NCI-H774 (cell line): ENCODE measurements around the gene GABRG3.
"Not testable (repeated sequence)": the region's sequence is repeated elsewhere in the genome, so short reads cannot be mapped to it uniquely, and the experiment has no call there.

Source experiments
- DNase-seq: peaks from one replicate; lab custom pipeline; 2025; lab: John Stamatoyannopoulos, UW

GABRG3 gene

DNA sequence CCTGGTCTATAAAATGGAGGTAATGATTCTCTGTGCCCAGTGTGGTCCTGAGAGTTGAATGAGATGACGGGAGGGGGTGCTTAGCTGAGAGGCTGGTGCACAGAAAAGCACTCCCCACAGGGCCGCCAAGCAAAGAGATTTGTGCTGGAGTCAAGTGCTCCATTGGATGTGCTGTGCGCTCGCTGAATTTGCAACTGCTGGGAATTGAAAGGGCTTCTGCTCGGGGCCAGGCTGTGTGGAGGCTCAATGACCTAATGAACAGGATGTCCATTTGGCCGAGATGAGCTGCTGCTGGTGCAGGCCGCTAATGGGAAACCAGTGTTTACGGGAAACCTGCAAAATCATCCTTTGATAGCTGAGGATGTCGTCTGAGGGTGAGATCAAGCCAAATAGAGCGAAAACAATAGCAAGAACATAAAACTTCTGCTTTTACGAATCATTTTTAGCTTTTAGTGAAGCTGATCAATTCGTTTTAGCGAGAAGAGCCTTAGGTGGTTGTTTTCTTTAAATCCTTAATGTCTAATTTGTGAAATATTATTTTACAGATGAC, 211.7 kb downstream of the GABRG3 start:
- DNase-seq = no peak

DNA sequence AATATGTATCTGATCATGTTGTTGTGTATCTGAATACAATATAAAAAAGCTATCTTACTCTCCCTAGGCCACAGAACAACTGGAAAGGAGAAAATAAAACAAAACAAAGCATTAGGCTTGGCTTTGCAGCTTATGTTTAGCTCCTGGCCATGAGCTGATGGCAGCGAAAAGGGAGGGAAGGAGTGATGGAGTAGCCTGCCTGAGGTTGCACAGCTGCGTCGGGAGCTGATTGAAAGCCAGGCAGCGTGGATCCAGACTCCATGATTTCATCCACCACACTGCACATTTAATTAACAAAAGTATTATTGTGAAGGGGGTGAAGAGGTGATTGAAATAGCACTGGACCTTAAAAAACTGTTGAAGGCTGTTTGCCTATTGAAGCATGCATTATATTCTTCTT, 212.2 kb downstream of the GABRG3 start:
- no peak for DNase-seq

DNA sequence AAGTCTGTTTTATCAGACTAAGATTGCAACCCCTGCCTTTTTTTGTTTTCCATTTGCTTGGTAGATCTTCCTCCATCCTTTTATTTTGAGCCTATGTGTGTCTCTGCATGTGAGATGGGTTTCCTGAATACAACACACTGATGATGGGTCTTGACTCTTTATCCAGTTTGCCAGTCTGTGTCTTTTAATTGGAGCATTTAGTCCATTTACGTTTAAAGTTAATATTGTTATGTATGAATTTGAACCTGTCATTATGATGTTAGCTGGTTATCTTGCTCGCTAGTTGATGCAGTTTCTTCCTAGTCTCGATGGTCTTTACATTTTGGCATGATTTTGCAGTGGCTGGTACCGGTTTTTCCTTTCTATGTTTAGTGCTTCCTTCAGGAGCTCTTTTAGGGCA, 220.5 kb downstream of the GABRG3 start:
- not testable (repeated sequence) for DNase-seq

DNA sequence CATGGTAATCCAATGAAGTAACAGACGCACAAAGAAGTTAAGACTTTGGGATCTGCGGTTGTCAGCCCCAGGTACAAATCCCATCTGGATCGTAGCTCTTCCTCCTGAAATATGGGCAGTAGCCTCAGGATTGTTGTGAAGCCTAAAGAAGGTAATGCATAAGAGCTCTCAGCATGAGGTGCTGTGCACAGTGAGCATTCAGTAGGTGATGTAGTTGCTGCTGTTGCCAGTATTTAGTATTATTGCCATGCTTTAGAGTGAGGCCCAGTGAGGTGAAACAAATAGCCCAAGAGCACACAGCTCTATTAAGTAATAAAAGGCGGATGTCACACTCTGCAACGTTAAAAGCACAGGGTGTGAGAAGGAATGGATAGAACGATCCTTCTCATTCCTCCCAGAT, 225.7 kb downstream of the GABRG3 start:
- DNase-seq = no peak

DNA sequence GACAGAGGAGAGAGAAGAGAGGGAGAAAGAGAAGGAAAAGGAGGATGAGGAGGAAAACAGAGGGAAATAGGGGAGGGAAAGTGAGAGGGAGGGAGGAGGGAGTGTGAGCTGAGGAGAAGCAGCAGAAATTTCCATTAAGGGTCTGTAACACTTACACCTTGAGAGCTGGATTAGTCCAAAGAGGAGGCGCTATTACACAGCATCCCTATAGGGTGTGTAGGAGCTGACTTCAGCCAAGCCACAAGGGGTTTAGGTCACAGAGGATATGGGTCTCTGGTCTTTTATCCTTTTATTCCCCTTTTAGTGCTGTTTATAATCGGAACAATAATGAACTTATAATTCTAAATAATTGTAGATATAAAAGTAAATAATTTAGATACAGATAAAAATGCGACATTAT, 230.4 kb downstream of the GABRG3 start:
- no peak for DNase-seq

DNA sequence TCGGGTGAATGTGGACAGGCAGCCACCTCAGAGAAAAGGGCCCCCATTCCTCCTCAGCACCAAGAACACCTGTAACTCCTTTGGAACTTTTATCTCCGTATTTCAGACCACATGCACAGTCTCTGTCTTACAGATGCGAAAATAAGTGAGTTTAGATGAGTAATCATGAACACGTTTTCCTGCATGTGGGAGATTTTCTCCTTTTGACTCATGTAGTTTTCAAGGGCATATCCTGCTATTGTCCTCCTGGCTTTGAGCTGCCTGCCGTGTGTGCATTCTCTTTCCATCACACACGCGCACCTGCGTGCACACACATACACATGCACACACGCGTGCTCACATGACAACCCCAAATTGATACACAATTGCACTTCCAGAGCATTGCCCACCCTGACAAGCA, 239.2 kb downstream of the GABRG3 start:
- no peak for DNase-seq

DNA sequence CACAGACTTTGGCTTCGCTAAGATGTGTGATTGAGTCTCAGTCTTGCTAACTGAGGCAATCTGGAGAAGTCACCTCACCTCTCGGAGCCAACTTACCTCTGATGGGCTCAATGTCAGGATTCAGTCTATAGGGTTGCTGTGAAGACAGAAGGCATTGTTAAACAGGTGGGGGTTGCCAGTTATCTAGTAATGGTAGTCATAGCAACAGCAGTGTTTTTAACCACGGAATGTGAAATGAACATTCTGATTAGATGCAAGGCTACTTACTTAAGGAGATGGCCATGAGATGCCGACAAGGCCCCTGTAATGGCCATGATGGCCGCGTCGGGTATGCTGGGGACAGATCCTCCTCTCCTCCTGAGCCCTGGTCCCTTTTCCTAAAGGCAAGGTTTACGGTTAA, 243.1 kb downstream of the GABRG3 start:
- DNase-seq = no peak

DNA sequence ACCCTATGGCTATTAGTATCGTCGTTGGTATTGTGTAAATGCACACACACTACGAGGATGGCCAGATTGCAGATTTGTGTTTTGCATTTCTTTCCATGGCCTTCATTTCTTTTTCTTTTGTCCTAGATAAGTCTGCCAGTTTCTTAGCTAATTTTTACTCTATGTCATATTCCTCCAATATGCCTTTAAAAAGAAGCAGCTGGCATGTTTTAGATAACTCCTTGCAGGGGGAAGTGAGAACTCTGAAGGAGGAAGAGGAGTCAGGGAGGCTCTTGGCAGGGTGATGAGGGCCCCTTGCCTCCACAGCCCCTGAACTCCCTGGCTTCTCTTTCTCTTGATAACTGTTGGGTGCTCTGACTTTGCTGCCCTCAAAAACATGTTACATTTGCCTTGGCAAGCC, 244.0 kb downstream of the GABRG3 start:
- no peak for DNase-seq

DNA sequence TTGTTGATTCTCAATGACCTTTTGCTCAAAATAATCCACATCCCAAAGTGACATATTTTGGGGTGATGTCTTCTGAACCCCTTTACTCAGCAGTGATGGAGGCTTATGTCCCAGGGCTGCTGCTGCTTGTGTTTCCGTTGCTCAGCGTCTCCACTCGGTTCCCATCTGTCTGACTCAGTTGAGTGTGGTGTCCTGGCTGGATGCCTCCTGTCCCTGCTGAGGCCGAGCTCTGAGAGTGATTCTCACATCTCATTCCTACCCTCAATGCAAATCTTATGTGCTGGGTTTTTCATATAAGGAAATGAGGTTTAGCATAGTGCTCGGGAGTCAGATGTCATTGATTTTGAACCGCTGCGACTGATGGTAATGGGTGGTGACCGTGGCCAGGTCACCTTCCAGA, 247.4 kb downstream of the GABRG3 start:
- DNase-seq = no peak

DNA sequence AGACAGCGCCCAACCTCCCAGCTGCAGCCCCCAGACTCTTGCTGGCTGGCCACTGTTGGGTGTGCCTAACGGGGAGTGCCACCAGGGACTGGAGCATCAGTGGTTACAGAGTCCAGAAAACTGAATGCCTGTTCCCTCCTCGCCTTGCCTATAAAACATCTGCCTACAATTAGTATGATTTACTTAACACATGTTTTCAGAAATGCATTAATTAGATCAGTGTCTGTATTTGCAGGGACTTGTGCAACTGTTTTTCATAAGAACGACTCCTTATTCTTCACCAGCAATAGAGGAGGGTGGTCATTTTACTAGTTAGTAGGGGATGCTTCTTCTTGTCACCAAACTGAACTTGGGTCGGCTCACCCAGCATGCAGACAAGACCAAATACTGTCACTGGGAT, 248.7 kb downstream of the GABRG3 start:
- no peak for DNase-seq

DNA sequence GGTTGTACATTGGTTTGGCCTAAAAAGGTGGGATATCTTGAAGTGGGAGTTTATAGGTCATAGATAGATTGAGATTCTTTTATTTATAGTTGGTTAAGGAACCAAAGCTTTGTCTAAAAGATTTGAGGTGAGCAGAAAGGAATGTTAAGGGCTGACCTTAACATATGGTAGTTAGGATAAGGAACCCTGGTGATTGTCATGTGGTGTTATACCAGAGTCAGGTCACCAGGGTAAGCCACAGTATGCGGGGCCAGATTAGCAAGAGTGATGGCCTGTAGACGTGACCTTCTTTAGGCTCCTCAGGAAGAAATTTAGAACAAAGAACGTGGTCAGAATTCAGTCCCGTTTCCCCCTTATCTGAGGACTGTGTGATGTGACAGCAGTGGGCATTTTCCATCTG, 249.2 kb downstream of the GABRG3 start:
- no peak for DNase-seq

DNA sequence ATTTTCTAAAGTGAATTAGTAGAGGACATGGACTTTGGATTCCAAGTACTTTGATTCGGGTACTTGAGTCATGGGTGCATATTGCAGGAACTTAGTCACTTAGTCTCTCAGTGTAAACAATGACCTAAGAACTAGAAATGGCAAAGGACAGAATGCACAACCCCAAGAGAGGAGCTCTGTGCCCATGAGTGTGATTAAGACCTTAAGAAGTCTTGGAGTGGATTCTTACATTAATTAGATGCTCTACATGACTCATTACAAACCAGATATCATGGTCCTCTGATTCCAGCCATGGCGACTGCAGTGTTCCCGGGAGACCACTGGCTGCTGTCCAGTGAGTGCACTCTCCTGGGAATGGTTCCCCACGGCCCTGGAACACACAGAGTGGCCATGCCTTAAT, 251.5 kb downstream of the GABRG3 start:
- DNase-seq = no peak

DNA sequence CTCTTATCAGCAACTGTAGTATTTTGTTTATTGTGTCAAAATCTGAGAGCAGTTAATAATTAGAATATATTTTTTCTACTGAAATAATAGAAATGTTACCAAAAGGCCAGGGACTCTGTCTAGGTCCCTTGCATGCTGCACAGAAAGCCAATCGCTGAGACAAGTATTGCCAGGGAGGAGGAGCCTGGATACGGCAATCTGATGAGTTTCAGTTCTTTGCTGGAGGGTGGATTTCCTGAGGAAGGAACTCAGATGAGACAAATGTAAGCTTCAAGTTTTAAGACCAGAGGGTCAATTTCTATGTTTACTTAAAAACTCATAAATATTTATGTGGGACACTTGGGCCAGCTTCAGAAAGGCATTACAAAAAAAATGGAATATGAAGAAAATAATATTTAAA, 252.2 kb downstream of the GABRG3 start:
- DNase-seq = no peak

DNA sequence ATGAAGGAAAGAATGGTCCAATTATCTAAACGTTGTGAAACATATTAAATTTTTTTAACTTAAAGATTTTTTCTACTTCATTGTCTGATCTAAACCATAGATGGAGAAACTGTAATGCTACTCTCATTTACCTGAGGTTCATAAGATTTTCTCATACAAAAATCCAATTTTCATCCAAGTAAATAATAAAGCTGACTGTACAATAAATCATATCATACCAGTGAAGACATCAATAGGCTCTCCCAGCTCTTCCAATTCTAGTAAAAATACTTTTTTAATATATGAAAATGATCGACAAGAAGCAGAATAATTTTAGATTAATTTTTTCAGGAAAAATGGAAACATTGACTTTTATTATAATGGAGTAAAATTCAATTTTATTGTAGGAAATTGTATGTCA, 260.8 kb downstream of the GABRG3 start:
- no peak for DNase-seq

DNA sequence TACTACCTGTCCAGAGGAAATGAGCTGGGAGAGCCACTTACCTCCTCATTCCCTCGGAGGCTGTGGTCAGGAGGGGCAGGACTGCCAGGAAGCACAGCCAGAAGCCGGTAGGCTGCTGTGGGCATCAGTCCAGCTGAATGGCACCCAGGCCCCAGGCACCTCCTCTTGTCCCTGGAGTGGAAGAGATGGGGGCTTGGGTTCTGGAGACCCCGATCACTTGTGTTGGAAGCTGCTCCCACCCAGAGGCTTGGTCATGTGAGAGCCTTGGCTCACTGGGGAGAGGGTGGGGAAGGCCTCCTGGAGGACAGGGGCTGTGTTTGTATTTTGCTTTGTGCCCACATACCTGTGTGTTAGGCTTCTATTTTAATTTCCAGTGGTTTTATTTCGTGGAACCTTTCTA, 261.9 kb downstream of the GABRG3 start:
- DNase-seq = no peak

DNA sequence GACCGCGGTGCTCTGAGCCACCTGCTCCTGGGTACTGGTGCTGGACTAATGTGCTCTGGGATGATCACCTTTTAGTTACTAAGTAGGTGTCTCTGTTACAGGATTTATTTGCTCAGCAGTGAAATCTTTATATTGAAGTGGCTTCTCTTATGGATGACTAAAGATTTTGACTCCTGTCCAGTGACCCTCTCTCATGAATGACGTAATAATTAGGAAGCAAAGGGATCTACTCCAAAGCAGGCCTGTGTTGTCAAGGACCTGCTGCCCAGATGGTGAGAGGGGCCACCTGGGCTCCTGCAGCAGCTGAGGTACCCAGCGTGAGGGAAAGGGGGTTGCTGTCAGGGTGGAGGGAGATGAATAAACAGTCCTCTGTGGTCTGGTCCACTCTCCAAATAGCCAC, 263.6 kb downstream of the GABRG3 start:
- no peak for DNase-seq

DNA sequence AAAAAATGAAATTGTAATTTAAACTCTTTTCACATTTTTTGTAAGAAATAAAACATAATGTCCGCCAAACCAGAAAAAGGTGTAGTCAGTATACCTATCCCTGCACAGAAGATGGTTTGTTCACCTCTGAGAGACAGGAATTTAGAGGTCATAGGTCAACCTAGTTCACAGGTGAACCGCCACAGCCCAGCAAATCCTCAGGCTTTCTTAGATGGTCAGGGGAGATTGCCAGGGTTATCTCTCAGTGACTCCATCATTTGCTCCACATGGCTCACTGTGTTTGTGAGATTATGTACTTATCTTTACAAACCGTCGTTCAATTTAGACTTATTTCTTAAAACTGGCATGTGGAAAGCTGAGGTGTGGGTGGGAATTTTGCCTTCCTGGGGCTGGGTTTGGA, 264.2 kb downstream of the GABRG3 start:
- DNase-seq = no peak

DNA sequence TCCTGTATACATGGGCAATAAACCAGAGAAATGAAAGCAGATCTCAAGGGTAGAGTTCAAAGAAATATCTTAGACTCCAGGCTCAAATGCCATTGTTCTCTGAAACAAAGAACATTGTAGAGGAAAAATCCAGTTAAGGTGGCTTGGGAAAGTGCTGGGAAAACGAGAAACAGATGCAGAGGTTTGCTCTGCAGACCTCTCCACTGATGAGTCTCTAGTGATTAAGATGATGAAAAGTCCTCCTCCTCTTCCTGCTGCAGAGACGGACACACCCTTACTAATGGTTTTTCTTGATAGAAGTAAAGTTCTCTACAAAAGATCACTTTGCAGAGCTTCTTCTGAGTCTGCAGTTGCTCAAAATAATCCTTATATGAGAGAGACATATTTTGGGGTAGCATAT, 264.7 kb downstream of the GABRG3 start:
- DNase-seq = no peak

DNA sequence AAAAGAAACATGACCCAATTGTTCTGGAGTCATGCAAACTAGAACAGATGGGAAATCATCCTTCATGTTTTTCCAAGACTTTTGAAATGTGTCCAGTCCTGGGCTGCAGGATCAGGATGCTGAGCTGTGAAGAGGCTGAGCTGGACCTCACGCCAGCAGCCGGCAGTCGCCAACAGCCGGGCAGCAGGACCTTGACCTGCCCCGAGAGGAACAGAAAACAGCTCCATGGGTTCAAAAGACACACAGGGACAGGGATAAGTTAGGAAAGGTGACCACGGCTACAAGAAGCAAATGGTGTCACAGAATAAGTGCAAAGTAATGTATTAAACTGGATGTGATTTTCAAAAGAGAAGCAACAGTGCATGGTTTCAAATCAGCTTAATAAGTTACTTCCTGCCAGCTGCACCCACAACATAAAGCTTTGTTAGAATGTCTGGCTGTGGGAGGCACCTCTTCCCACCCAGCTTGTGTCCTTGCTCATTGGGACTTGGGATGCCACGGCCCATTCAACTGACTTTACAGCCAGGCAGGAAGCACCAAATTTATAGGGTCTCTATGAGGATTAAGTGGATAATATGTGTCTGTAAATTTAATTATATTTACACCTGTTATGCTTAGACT, 266.4 kb downstream of the GABRG3 start:
- DNase-seq = no peak

DNA sequence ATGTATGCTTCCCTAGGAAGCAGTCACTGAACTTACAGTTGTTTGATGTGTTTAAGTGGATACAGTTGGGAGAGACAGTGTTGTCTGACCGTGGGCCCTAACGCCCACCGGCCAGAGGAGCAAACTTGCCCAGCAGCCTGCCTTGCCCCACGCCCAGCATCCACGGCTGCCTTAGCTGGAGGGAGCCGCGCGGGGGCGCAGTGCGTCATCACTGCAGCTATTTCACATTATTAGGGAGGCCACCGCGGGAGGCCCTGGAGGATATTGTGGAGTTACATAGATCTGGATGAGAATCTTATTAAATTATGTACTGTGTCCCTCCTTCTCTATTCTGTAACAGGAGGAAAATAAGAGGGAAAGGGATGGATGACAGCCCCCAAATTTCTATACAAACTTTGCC, 267.2 kb downstream of the GABRG3 start:
- DNase-seq = no peak

DNA sequence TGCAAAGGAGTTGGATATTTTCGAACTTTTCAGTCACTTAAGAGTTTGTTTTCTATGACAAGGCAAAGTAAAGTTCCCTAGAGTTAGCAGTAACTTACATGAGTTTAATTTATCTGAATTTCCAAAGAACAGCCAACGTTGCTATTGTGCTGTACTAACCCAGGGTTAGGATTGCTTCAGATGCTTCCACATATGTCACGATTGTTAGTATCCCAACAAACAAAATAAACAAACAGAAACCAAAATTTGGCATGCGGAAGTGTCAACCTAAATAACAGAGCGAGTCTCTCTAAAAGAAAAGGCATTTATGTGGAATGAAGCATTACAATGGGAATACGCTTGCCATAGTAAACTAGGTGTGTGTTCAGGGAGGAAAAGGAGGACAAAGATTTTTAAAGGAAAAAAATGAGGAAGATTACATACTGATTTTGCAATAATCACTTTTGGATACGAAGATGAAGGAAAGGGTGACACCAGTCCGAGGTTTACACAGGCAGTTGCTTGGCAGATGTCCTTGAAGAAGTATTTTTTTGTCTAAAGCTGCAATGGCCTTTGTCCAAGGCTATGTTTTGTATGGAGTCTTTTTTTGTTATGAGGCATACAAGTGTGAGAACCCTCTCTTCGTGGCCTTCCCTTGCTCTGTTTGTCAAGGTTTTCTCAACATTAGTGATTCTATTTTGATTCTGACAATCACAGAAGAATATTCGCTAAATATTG, 267.9 kb downstream of the GABRG3 start:
- no peak for DNase-seq

DNA sequence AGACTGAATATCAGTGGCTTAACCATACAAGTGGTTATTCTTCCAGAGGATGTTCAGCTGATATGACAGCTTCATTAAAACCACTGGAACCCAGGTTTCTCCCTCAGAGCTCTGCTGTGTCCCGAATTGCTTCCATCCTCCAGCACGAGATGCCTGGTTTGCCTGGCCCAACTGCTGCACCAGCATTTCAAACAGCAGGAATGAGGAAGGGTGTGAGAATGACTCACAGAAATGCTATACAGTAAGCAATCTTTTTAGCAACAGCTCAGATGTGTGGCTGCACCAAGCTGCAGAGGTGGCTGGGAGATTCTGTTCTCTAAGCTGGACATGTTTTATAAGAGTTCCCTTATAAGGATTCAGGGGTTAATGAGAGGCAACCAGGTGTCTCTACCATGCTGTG, 271.0 kb downstream of the GABRG3 start:
- DNase-seq = no peak

DNA sequence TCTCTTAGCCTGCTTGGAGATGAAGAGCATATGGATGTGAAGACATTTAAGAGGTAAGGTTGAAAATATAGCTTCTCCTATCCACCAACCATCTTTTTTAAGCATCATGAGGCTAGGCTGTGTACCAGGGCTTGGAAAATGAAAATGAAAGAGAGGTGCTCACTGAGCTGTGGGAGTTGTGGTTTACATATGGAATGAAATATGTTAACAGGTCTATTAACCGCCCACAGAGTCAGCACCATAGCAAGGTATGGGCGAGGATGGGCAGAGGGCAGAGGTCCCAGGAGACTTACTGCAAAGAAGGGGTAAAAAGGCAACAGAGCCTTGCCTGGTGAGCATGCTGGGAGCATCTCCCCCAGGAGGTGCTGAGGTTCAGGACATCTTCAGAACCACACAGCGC, 273.1 kb downstream of the GABRG3 start:
- DNase-seq = no peak

DNA sequence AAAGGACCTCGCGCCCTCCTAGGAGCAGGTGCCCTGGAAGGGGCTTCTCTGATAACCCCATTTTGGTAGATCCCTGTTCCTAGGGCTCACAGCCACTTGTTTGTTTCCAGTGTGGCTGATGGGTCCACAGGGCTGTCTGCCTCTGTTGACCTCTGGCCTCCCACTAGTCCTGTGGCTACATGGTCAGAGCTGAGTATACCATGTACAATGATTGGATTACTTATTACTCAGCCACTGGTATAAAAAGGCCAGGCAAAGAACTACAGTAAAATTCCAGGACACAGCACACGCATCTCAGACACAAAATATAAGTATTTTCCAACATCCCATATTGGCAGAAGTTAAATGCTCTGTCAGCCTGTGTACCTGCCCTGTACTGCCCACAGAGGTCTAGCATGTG, 277.3 kb downstream of the GABRG3 start:
- DNase-seq = no peak
